Measurements from ENCODE around the gene CHRM3. TPM values are rescaled to one million over a fixed set of nuclear protein-coding genes. Genes with fewer than 3 reads are reported as not detected.

The CHRM3 gene
- total RNA-seq, 2 experiments from 2014 or later: 0.36 TPM; not detected in 1

DNA sequence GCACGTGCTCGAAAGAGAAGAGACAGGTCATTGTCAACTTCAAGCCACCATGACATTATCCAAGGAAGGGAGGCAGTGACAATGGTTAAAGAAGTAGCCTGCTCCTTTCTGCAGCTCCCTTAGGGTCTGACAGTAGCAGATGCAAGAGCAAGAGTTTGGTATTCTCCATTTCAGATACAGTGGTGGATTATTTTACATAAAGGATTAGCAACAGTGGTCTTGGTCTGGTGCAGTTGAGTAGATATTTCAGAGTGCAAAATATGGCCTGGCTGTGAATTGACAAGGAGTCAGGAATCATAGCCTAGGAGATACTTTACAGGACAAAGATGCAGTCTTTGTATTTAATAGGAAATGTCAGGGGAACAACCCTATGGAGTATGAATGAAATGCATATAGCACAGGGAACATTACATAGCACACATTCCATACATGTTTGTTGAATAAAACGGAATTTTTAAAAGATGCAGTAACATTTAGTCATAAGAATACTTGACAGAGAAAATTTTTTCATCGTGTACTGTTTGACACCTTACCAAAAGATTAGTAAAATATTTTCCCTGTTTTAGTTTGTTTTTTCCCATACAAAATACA, 41.8 kb downstream of the CHRM3 start:
- Mint-ChIP-seq H3K4me1 (no peaks in the 10 kb centered on the region), H3K4me3 (no peak overlapping the region), H3K36me3 (peaks cover 2% of the 10 kb centered on the region), H3K9me3 (no peaks in the 10 kb centered on the region), H3K27ac (no peak overlapping the region), H3K27me3 (no peaks in the 10 kb centered on the region)
- no peak for DNase-seq

DNA sequence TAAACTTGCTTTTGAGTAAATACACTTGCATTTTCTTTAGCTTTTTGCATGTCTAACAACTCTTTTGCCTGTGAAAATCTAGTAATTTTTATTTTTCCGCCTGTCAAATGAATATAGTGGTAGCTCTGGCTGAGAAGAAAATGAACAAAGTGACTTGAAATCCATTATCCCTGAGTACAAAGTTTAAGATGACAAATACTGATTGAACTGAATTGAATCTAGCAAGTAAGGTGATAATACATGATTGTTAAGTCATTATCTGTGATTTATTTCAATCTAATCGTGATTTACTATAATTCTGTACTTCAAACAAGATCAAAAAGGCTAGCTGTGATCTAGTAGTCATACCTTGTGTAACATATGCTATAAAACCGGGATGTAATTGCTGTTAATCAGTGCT, 42.8 kb downstream of the CHRM3 start:
- no peaks in the 10 kb centered on the region for H3K27me3 Mint-ChIP-seq
- H3K4me1 Mint-ChIP-seq: no peaks in the 10 kb centered on the region
- peaks cover 2% of the 10 kb centered on the region for H3K36me3 Mint-ChIP-seq
- H3K4me3 Mint-ChIP-seq: no peak overlapping the region
- DNase-seq: no peak
- no peak overlapping the region for H3K27ac Mint-ChIP-seq
- no peaks in the 10 kb centered on the region for H3K9me3 Mint-ChIP-seq

DNA sequence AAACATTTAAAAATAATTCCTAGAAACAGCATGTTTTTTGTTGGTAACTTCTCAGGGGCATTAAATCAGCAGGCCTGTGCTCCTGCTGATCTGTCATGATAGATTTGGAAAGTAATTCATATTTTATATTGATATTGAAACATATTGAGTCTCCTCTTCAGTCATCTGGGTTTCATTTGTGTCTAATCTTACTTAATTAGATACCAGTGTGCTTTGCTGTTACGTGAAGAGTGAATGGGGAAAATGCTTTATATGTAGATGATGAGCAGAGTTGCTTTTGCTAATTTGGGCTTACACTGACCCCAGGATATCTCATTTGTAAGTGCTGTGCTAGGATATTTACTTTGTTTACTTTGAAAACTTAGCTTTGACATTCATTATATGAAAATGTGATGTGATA, 45.9 kb downstream of the CHRM3 start:
- H3K27me3 Mint-ChIP-seq: peaks cover 4% of the 10 kb centered on the region
- H3K27ac Mint-ChIP-seq: no peak overlapping the region

DNA sequence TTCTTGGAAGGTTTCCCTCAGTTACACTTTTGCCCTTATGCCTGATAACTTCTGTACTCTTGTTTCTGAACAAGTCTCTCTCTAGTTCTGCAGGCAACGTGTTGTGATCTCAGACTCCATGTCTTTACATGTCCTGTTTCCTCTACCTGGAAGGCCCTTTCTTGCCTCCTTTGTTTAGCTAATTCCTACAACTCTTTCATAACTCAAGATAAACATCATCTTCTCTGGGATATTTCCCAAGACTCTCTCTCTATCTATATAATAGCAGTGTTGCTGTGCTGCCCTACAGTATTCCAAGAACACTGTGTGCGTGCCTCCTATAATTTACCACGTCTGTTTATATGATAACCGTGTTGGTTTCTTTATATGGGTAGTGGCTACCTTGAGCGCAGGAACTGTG, 47.8 kb downstream of the CHRM3 start:
- no peak for DNase-seq
- Mint-ChIP-seq H3K27me3 (peaks cover 4% of the 10 kb centered on the region), H3K27ac (no peak overlapping the region), H3K36me3 (no peaks in the 10 kb centered on the region), H3K9me3 (no peaks in the 10 kb centered on the region), H3K4me1 (no peaks in the 10 kb centered on the region), H3K4me3 (no peak overlapping the region)

More for the DNA sequence above, 45.9 kb downstream of the CHRM3 start:
- no peaks in the 10 kb centered on the region for H3K9me3 Mint-ChIP-seq
- no peaks in the 10 kb centered on the region for H3K36me3 Mint-ChIP-seq
- H3K4me3 Mint-ChIP-seq: no peak overlapping the region
- no peaks in the 10 kb centered on the region for H3K4me1 Mint-ChIP-seq
- DNase-seq: no peak
